PFSK-1 (cell line): ENCODE measurements around the gene LRRC14B. TPM values are rescaled to one million over a fixed set of nuclear protein-coding genes. Genes with fewer than 3 reads are reported as not detected.

Experiments used
- FOXP2 ChIP-seq: optimal IDR thresholded peaks from 2 replicates; pipeline ENCODE3; 2011; ENCODE audit warnings: borderline replicate concordance, control low read depth, inconsistent platforms; ENCODE audit not compliant: insufficient read depth; ENCODE audit errors: extremely low read length, extremely low read depth
- POLR2AphosphoS5 ChIP-seq: IDR thresholded peaks from 2 replicates; pipeline ENCODE4 v1.6.1; 2012; ENCODE audit warnings: low read depth, mild to moderate bottlenecking, control low read depth, low read length, moderate library complexity
- SIN3A ChIP-seq: IDR thresholded peaks from 2 replicates; pipeline ENCODE4 v1.6.1; 2012; ENCODE audit warnings: mild to moderate bottlenecking, low read length, moderate library complexity, borderline replicate concordance; ENCODE audit not compliant: insufficient read depth
- TAF1 ChIP-seq: IDR thresholded peaks from 2 replicates; pipeline ENCODE4 v1.6.1; 2012; ENCODE audit warnings: low read length, control low read depth, borderline replicate concordance; ENCODE audit not compliant: insufficient read depth
- polyA plus RNA-seq: library from polyadenylated mRNA; unstranded; fragments of >200 nt; gene quantifications from one replicate; pipeline ENCODE4 v1.2.1, GENCODE V29; 2012; ENCODE audit warnings: low read depth, missing spikeins; ENCODE audit not compliant: insufficient read length
- TF ChIP-seq, protein P1 (sequence below), 2 experiments: IDR thresholded peaks; 2 replicates each; pipeline versions ENCODE4 v1.6.1 to v1.8.0; 2011 to 2012; ENCODE audit warnings: low read depth in 2 of 2, low read length in 2 of 2, control low read depth in 1 of 2, inconsistent platforms in 1 of 2, mild to moderate bottlenecking in 1 of 2, moderate library complexity in 1 of 2; ENCODE audit not compliant: insufficient read depth in 1 of 2

LRRC14B gene
- polyA plus RNA-seq: not detected

DNA sequence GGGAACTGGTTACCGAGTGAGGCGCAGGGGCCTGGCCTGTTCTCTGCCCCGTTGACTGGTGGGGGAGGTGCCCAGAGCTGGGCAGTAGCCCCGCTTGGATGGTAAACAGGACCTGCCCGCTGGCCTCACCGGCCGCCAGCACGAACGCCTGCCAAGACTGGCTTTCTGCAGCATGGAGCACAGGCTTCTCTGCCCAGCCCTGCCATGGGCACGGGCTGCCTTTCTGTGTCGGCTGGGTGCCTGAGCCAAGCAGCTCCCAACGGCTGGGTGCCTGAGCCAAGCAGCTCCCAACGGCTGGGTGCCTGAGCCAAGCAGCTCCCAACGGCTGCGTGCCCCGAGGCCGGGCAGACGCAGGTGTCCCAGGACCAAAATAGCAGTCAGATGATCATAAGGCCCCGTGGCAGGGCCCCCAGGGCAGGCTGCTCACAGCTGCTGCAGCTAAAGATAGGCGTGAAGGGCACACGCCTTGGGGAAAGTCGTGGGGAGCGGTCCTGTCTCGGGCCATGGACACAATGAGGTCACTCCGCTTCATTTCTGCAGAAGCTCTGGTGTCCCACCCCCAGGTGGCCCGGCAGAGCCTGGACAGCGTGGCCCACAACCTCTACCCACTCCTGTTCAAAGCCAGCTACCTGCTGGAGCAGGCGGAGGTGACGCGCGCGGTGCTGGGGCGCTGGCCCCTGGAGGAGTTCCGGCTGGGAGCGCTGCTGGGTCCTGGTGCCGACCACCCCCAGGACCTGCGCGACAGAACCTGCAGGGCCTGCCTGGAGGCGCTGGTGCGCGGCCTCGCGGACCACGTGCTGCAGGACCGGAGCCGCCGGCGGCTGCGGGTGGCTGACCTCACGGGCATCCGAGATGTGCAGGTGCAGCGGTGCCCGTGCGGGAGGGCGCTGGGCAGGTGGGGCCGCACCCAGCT lies at the start of gene LRRC14B:
Gene LRRC14B (plus strand): TSS at position 460 of the 913 bp plus-strand sequence. CDS start 44 bp downstream, at position 504.
- TF ChIP-seq SIN3A: no peak
- TF ChIP-seq, protein P1, sequence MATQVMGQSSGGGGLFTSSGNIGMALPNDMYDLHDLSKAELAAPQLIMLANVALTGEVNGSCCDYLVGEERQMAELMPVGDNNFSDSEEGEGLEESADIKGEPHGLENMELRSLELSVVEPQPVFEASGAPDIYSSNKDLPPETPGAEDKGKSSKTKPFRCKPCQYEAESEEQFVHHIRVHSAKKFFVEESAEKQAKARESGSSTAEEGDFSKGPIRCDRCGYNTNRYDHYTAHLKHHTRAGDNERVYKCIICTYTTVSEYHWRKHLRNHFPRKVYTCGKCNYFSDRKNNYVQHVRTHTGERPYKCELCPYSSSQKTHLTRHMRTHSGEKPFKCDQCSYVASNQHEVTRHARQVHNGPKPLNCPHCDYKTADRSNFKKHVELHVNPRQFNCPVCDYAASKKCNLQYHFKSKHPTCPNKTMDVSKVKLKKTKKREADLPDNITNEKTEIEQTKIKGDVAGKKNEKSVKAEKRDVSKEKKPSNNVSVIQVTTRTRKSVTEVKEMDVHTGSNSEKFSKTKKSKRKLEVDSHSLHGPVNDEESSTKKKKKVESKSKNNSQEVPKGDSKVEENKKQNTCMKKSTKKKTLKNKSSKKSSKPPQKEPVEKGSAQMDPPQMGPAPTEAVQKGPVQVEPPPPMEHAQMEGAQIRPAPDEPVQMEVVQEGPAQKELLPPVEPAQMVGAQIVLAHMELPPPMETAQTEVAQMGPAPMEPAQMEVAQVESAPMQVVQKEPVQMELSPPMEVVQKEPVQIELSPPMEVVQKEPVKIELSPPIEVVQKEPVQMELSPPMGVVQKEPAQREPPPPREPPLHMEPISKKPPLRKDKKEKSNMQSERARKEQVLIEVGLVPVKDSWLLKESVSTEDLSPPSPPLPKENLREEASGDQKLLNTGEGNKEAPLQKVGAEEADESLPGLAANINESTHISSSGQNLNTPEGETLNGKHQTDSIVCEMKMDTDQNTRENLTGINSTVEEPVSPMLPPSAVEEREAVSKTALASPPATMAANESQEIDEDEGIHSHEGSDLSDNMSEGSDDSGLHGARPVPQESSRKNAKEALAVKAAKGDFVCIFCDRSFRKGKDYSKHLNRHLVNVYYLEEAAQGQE (IDR thresholded peaks at IDR 0.05; ENCODE audit: insufficient read depth in 1 of 2, low read depth in 2 of 2, low read length in 2 of 2): no peak
- no peak for TF ChIP-seq POLR2AphosphoS5
- TF ChIP-seq TAF1: no peak
- TF ChIP-seq FOXP2: no peak

- TF ChIP-seq POLR2AphosphoS5: no peak
- TF ChIP-seq, protein P1 (IDR thresholded peaks at IDR 0.05; ENCODE audit: insufficient read depth in 1 of 2, low read depth in 2 of 2, low read length in 2 of 2): no peak
- TF ChIP-seq FOXP2: no peak
- TF ChIP-seq TAF1: no peak
- no peak for TF ChIP-seq SIN3A
Observed at GRCh38 chr5:141761-142160, 49.5 kb upstream of the LRRC14B start.

- no peak for TF ChIP-seq POLR2AphosphoS5
- TF ChIP-seq SIN3A: no peak
- TF ChIP-seq TAF1: no peak
- TF ChIP-seq, protein P1 (IDR thresholded peaks at IDR 0.05; ENCODE audit: insufficient read depth in 1 of 2, low read depth in 2 of 2, low read length in 2 of 2): no peak
- TF ChIP-seq FOXP2: no peak
Observed at GRCh38 chr5:142246-142810, 49.0 kb upstream of the LRRC14B start.

- no peak for TF ChIP-seq FOXP2
- no peak for TF ChIP-seq TAF1
- no peak for TF ChIP-seq SIN3A
- TF ChIP-seq POLR2AphosphoS5: no peak
- TF ChIP-seq, protein P1 (IDR thresholded peaks at IDR 0.05; ENCODE audit: insufficient read depth in 1 of 2, low read depth in 2 of 2, low read length in 2 of 2): no peak
Observed at GRCh38 chr5:143041-143440, 48.3 kb upstream of the LRRC14B start.
